Adipose tissue (tissue), 3 donors: ENCODE data around the gene ALPK1. TPM values are rescaled to one million over a fixed set of nuclear protein-coding genes. Genes with fewer than 3 reads are reported as not detected.

Source experiments
- H3K27ac ChIP-seq: one replicate; pipeline ENCODE4 v1.5.1; 2013; ENCODE audit warnings: low read depth, low read length
- WGBS, 3 donors: extraction: QIAGEN DNeasy Blood & Tissue Kit; methylation state at CpG; one replicate each; pipeline ENCODE4 v1.1.7; 2013; 5-methylcytosine and 5-hydroxymethylcytosine counted together
- polyA plus RNA-seq, 3 donors: library from polyadenylated mRNA; stranded (reverse); fragments of 200-250 nt; gene quantifications; one replicate each; pipeline ENCODE4 v1.2.3, GENCODE V29; 2013
- donor health status: healthy with polysubstance abuse.
- donor health status: Bipolar disorder and iron deficiency.
- donor health status: healthy.

ALPK1 gene
- polyA plus RNA-seq, 3 donors: 3.0 to 10.9 (median 9.3) TPM

- WGBS, 3 donors: 77 to 83% (median 82%) methylated on average over 5 of the region's 5 CpGs
- no peak overlapping the region for H3K27ac ChIP-seq
These were observed 21.3 kb downstream of the ALPK1 start for GRCh38 chr4:112318239-112319142.

- no peak overlapping the region for H3K27ac ChIP-seq
- WGBS, 3 donors: 26 to 30% (median 28%) methylated on average over 4 of the region's 4 CpGs
These were observed 24.9 kb downstream of the ALPK1 start for GRCh38 chr4:112321776-112322684.

GRCh38 chr4:112322866-112323265 lies 25.7 kb downstream of the ALPK1 start:
- no peak overlapping the region for H3K27ac ChIP-seq

GRCh38 chr4:112325530-112325929 lies 28.4 kb downstream of the ALPK1 start:
- 88 to 91% (median 90%) methylated on average over 6 of the region's 6 CpGs for WGBS, 3 donors
- H3K27ac ChIP-seq: no peak overlapping the region

More at GRCh38 chr4:112322866-112323265, 25.7 kb downstream of the ALPK1 start:
- WGBS, 3 donors: 95 to 97% (median 97%) methylated on average over 3 of the region's 3 CpGs

DNA sequence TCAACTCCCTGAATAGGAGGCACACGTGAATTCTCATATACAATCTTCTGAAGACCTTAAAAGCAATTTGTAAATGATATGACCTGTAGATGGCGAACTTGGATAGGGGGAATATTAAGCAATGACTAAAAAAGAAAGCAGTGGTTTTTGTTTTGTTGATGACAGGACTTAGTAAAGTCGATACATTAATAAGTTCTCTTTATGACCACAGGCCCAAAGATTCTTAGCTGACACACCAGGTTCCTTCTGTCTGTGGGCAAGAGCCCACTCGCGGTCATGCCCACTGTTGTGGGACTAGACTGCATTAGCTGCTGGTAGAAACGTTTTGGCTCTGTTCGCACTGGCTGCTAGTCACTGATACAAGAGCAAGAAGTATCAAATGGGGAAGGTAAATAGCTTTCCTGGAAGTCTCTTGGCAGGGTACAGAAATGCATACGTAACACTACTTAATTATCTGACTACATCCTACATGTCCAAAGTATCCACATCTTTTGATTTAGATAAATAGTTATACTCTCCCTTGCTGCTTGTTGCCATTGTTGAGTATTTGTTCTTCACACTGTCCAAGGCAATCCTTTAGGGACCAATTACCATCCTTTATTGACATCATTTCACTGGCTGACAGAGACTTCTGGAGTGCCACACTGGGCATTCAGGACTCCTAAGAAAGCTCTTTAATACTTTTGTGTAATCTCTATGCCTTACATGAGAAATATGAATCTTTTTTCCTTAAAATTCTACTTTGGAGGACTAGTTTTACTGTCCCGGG lies 31.0 kb downstream of the ALPK1 start:
- 61 to 70% (median 65%) methylated on average over 9 of the region's 9 CpGs for WGBS, 3 donors
- H3K27ac ChIP-seq: no peak overlapping the region

- H3K27ac ChIP-seq: no peak overlapping the region
- WGBS, 3 donors: 85 to 97% (median 94%) methylated on average over 4 of the region's 4 CpGs
These were observed 31.6 kb downstream of the ALPK1 start for GRCh38 chr4:112328734-112329130.

- WGBS, 3 donors: 80 to 89% (median 89%) methylated on average over 5 of the region's 5 CpGs
- no peak overlapping the region for H3K27ac ChIP-seq
These were observed 32.7 kb downstream of the ALPK1 start for GRCh38 chr4:112329672-112330375.

- 89 to 96% (median 94%) methylated on average over 4 of the region's 4 CpGs for WGBS, 3 donors
- H3K27ac ChIP-seq: no peak overlapping the region
These were observed 33.8 kb downstream of the ALPK1 start for GRCh38 chr4:112330921-112331320.

DNA sequence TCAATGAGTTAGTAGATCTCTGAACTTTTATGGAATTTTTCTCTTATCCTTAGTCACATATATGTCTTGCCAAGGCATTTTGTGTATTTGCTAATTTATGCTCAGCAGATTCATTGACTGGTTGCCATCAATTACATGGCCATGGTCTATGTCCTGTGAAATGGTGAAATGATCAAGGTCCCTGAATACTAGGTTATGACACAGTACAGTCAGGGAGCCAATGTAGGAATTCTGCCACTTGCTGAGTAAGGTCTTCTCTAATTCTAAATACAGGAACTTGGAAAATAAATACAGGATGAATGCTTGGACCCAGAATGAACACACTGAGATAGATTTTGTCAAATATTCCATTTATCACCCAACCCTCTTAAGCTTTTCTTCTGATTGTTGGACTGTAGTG lies 35.2 kb downstream of the ALPK1 start:
- no peak overlapping the region for H3K27ac ChIP-seq

- WGBS, 3 donors: 85 to 86% (median 86%) methylated on average over 6 of the region's 6 CpGs
- no peak overlapping the region for H3K27ac ChIP-seq
These were observed 42.9 kb downstream of the ALPK1 start for GRCh38 chr4:112340023-112340422.

GRCh38 chr4:112341033-112341432 lies 43.9 kb downstream of the ALPK1 start:
- 88 to 94% (median 93%) methylated on average over 5 of the region's 5 CpGs for WGBS, 3 donors
- H3K27ac ChIP-seq: no peak overlapping the region

GRCh38 chr4:112343330-112344080 lies 46.3 kb downstream of the ALPK1 start:
- no peak overlapping the region for H3K27ac ChIP-seq
- WGBS, 3 donors: 77 to 88% (median 86%) methylated on average over 10 of the region's 10 CpGs

GRCh38 chr4:112348488-112349158 lies 51.5 kb downstream of the ALPK1 start:
- H3K27ac ChIP-seq: no peak overlapping the region
- 68 to 78% (median 74%) methylated on average over 11 of the region's 11 CpGs for WGBS, 3 donors

DNA sequence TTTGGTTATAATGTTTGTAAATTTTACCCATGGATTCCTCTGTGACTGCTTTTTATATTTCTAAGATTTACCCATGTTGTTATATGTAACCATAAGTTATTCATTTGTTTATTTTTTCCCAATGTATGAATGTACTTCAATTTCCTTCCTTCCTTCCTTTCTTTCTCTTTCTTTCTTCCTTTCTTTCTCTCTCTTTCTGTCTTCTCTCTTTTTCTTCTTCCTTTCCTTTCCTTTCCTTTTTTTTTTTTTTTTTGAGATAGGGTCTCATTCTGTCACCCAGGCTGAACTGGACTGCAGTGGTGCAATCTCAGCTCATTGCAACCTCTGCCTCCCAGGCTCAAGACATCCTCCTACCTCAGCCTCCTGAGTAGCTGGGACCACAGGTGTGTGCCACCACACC lies 55.6 kb downstream of the ALPK1 start:
- H3K27ac ChIP-seq: no peak overlapping the region

DNA sequence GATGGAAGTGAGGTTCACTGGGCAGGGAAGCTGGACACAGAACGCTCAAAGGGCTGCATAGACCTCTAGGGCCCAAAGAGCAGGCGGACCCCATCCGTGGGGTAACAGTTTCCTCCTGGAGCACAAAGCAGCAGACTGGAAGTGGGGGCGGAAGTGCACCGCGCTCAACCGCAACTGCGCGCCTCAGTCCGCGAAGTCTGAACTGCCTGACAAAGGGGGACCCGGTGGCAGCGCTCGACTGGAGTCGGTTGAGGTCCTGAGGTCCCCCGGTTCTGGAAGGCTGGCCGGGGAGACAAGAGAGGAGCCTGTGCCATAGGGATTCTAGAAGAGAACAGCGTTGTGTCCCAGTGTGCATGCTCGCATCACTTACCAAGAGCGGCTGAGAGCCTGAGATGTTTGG lies 58.5 kb downstream of the ALPK1 start:
- WGBS, 3 donors: 97 to 98% (median 97%) methylated on average over 20 of the region's 20 CpGs
- H3K27ac ChIP-seq: no peak overlapping the region

DNA sequence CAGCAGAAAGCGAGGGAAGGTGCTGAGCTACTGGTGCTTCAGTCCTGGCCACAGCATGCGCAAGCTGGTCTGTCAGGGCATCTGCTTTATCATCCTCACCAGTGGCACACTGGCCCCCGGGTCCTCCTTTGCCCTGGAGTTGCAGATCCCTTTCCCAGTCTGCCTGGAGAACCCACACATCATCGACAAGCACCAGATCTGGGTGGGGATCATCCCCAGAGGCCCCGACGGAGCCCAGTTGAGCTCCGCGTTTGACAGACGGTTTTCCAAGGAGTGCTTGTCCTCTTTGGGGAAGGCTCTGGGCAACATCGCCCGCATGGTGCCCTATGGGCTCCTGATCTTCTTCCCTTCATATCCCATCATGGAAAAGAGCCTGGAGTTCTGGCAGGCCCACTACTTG lies 60.3 kb downstream of the ALPK1 start:
- no peak overlapping the region for H3K27ac ChIP-seq
- 94 to 98% (median 97%) methylated on average over 11 of the region's 11 CpGs for WGBS, 3 donors

GRCh38 chr4:112357897-112358296 lies 60.7 kb downstream of the ALPK1 start:
- no peak overlapping the region for H3K27ac ChIP-seq
- WGBS, 3 donors: 89 to 94% (median 94%) methylated on average over 14 of the region's 14 CpGs
